ENCODE data around the gene GABARAPL1. TPM values are rescaled to one million over a fixed set of nuclear protein-coding genes. Genes with fewer than 3 reads are reported as not detected.
"Not testable (repeated sequence)": the region's sequence is repeated elsewhere in the genome, so short reads cannot be mapped to it uniquely, and the experiment has no call there.

The GABARAPL1 gene
- total and polyA plus RNA-seq, 5 experiments from 2014 or later: 10.0 to 56.1 (median 35.3) TPM

- Mint-ChIP-seq H3K9me3 (no peaks in the 10 kb centered on the region), H3K36me3 (no peaks in the 10 kb centered on the region), H3K4me3 (no peak overlapping the region), H3K4me1 (peaks cover under 1 to 4% (median 4%) of the 10 kb centered on the region in 4 donors), H3K27ac (no peak overlapping the region), H3K27me3 (peaks cover 0 to 3% (median 0%) of the 10 kb centered on the region in 5 donors)
- POLR2A ChIA-PET: interaction anchor here (0.7 kb wide), 1 partner anchor 37 kb away, joined by 8 read pairs; no protein-coding TSS in a partner anchor
- ATAC-seq (no peak), DNase-seq (no peak)
Measured at GRCh38 chr12:10207136-10207535, 5.5 kb upstream of the GABARAPL1 start.

DNA sequence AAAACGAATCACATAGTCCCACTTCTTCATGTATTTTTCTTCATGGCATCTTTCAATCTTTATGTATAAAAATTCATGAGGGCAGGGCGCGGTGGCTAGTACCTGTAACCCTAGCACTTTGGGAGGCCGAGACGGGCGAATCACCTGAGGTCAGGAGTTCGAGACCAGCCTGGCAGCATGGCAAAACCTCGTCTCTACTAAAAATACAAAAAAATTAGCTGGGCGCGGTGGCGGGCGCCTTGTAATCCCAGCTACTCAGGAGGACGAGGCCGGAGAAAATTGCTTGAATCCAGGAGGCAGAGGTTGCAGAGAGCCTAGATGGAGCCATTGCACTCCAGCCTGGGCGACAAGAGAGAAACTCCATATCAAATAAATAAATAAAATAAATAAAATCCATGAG is 2.5 kb upstream of the GABARAPL1 start:
- H3K27ac Mint-ChIP-seq: no peak overlapping the region
- ATAC-seq: no peak
- POLR2A ChIA-PET: interaction anchor here (0.7 to 0.8 kb wide), 2 partner anchors 19 to 79 kb away, joined by 3 to 4 read pairs; no protein-coding TSS in a partner anchor
- H3K4me3 Mint-ChIP-seq: no peak overlapping the region
- no peak for DNase-seq
- no peaks in the 10 kb centered on the region for H3K27me3 Mint-ChIP-seq
- H3K36me3 Mint-ChIP-seq: peaks cover 0 to 1% (median 0%) of the 10 kb centered on the region in 3 donors
- H3K4me1 Mint-ChIP-seq: peaks cover 12 to 25% (median 23%) of the 10 kb centered on the region in 4 donors
- no peaks in the 10 kb centered on the region for H3K9me3 Mint-ChIP-seq

DNA sequence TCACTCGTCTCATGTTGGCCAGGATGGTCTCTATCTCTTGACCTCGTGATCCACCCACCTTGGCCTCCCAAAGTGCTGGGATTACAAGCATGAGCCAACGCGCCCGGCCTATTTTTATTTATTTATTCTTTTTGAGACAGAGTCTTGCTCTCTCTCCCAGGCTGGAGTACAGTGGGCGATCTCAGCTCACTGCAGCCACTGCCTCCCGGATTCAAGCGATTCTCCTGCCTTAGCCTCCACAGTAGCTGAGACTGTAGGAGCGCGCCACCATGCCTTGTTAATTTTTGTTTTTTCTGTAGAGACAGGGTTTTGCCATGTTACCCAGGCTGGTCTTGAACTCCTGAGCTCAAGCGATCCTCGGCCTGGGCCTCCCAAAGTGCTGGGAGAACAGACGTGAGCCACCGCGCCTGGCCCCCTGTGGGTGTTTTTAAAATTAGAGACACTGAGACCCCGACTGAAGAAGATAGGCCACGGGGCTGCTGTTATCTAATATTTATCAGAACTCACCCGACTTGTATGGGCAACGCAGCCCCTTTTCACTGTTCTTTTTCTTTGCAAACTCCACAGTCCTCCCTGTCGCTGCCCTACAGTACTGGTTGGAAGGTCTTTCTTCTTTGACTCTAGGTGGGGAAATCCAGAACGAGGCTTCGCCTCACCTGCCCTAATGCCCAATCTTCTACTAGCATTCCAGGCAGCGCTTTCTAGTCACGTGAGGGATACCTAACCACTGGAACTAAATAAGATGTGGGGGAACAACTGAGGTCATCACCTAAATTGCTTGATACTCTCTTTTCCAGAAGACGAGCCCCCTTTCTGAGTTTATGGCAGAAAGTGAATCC is 1.4 kb upstream of the GABARAPL1 start:
- ATAC-seq (no peak), DNase-seq (no peak)
- H3K27me3 Mint-ChIP-seq: no peaks in the 10 kb centered on the region
- peaks cover 12 to 31% (median 27%) of the 10 kb centered on the region in 4 donors for H3K4me1 Mint-ChIP-seq
- peak overlapping the region in 8 of 10 donors; percentile 48 to 98 (median 96) for H3K27ac Mint-ChIP-seq
- H3K4me3 Mint-ChIP-seq: peak overlapping the region in 6 of 10 donors; percentile 12 to 98 (median 91)
- H3K9me3 Mint-ChIP-seq: no peaks in the 10 kb centered on the region
- POLR2A ChIA-PET: interaction anchor here (0.5 kb wide), 1 partner anchor 1378 kb away, joined by 3 read pairs; no protein-coding TSS in a partner anchor
- H3K36me3 Mint-ChIP-seq: peaks cover 0 to 1% (median 0%) of the 10 kb centered on the region in 3 donors

- Mint-ChIP-seq H3K4me1 (peaks cover 12 to 31% (median 27%) of the 10 kb centered on the region in 4 donors), H3K4me3 (peak overlapping the region; percentile 90 to 99 (median 94)), H3K9me3 (no peaks in the 10 kb centered on the region), H3K27me3 (no peaks in the 10 kb centered on the region), H3K36me3 (peaks cover 0 to 1% (median 0%) of the 10 kb centered on the region in 3 donors), H3K27ac (peak overlapping the region; percentile 94 to 99 (median 96))
- POLR2A ChIA-PET: interaction anchor here (0.9 to 2.2 kb wide), 6 partner anchors 13 to 511 kb away, joined by 3 to 5 read pairs (median 4); partner anchors contain the start of gene YBX3
- peak; percentile 70 to 75 for ATAC-seq
- DNase-seq: peak; percentile 72 to 90 (median 86)
Measured at GRCh38 chr12:10211940-10212738, 538 bp upstream of the GABARAPL1 start.

DNA sequence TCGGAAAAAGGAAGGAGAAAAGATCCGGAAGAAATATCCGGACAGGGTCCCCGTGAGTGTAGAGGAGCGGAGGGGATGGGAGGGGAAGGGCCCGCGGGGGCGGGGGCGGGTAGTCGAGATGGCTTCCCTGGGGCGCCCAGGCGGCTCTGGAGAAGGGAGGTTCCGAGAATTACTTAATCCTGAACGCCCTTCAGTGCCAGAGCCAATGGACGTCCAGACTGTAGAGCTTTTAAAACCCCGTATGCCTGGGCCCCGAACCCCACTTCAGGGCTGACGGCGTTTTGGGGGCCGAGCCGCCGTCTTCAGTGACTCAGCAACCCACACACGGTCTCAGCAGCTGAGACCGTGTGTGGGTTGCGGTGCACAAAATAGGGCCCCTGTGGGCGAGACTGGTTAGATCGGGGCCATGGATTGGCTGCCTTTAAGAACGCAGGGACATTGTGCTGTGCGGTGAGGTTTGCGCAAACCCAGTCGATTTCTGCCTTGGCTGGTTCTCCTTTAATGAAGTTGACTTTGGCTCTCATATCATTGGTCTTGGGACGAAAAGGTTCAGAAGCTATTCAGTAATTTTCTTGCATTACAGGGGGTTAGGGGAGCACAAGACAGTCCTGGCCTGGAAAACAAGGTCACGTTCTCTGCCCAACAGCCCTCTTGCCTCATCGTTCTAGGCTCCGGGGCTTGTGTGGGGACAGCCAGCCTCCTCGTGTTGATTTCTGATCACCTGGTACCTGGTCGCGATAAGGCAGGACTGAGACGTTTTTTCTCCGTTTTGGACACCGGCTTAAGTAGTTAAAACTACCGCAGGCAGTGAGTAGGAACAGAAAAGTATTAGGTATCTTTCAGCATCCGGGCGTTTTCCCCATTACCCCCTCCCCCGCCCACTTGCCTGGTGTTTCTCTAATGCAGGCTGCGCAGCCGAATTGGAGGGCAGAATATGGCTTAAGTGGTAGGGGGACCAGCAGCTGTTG is 775 bp downstream of the GABARAPL1 start:
- peak; percentile 67 to 68 for ATAC-seq
- Mint-ChIP-seq H3K27me3 (no peaks in the 10 kb centered on the region), H3K4me3 (peak overlapping the region; percentile 90 to 99 (median 94)), H3K27ac (peak overlapping the region; percentile 94 to 99 (median 96)), H3K4me1 (peaks cover 12 to 31% (median 27%) of the 10 kb centered on the region in 4 donors), H3K9me3 (no peaks in the 10 kb centered on the region), H3K36me3 (peaks cover 0 to 4% (median 1%) of the 10 kb centered on the region in 3 donors)
- POLR2A ChIA-PET: interaction anchor here (0.5 to 2.2 kb wide), 8 partner anchors 11 to 461 kb away, joined by 3 to 5 read pairs (median 4); partner anchors contain the start of gene MAGOHB
- peak; percentile 56 to 87 (median 74) for DNase-seq

DNA sequence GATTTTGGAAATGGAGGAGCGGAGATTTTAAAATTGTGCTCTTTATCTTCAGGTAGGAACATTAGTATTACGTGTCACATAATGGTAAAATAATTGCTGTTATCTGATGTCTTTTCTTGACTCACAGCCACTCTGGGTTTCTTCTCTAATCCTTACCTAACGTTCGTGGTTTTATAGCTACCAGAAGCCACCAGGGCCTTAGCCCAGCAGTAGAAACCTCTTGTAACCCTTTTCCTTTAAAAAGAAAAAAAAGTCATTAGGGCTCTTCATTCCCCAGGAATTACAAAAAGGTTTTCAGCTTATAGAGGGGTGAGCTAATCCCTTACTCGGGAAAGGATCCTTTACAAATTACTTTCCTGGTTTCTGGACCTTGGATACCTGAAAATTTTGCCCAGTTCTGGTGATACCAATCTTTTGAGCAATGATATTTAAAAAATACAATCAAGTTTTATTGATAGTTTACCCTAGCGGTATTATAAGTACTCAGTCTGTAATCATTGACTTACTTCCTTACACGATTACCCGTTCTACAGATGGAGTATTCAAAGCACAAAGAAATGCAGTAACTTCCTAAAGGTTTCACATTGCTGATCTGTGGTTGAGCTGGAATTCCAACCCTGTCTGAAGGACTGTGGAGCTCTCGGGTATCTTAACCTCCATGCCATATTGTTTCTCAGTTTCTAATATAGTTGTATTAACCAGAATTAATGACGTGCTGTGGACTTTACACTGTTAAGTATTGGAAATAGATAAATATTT is 1.6 kb downstream of the GABARAPL1 start:
- ATAC-seq (no peak), DNase-seq (no peak)
- Mint-ChIP-seq H3K9me3 (no peaks in the 10 kb centered on the region), H3K27me3 (no peaks in the 10 kb centered on the region), H3K36me3 (peaks cover 0 to 6% (median 1%) of the 10 kb centered on the region in 3 donors), H3K4me1 (peaks cover 12 to 31% (median 27%) of the 10 kb centered on the region in 4 donors), H3K4me3 (peak overlapping the region; percentile 90 to 99 (median 94)), H3K27ac (peak overlapping the region; percentile 94 to 99 (median 96))
- POLR2A ChIA-PET: interaction anchor here (0.5 to 2.2 kb wide), 3 partner anchors 12 to 441 kb away, joined by 3 to 5 read pairs (median 4); partner anchors contain the start of gene MAGOHB

DNA sequence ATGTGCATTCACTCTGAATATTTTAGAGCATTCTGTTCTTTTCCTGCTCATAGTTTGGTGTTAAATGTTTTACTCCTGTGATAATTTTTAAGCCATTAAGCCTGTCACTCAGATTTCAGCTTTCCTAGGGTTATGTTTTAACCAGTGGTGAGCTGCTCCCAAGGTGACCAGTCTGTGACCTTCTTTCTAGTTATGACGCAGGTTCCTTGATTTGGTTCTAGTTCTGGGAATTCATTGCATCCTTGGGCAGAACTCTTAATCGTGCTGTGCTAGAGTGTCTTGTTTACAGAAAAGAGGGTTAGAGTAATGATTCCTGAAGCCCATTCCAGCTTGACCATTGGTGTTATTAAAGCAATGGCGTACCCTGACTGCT is 2.2 kb downstream of the GABARAPL1 start:
- Mint-ChIP-seq H3K36me3 (peaks cover 0 to 10% (median 1%) of the 10 kb centered on the region in 3 donors), H3K4me3 (peak overlapping the region; percentile 90 to 99 (median 94)), H3K4me1 (peaks cover 12 to 31% (median 27%) of the 10 kb centered on the region in 4 donors), H3K27me3 (no peaks in the 10 kb centered on the region), H3K9me3 (no peaks in the 10 kb centered on the region), H3K27ac (peak overlapping the region in 3 of 10 donors; percentile 70 to 95 (median 94))
- ATAC-seq (no peak), DNase-seq (no peak)
- POLR2A ChIA-PET: no interaction called here

GRCh38 chr12:10215436-10215835 is 2.8 kb downstream of the GABARAPL1 start:
- H3K36me3 Mint-ChIP-seq: peaks cover 0 to 16% (median 5%) of the 10 kb centered on the region in 3 donors
- POLR2A ChIA-PET: no interaction called here
- peak overlapping the region in 4 of 10 donors; percentile 43 to 95 (median 88) for H3K27ac Mint-ChIP-seq
- H3K27me3 Mint-ChIP-seq: no peaks in the 10 kb centered on the region
- ATAC-seq (no peak), DNase-seq (no peak)
- peak overlapping the region in 7 of 10 donors; percentile 39 to 99 (median 93) for H3K4me3 Mint-ChIP-seq
- no peaks in the 10 kb centered on the region for H3K9me3 Mint-ChIP-seq
- peaks cover 12 to 31% (median 29%) of the 10 kb centered on the region in 4 donors for H3K4me1 Mint-ChIP-seq

DNA sequence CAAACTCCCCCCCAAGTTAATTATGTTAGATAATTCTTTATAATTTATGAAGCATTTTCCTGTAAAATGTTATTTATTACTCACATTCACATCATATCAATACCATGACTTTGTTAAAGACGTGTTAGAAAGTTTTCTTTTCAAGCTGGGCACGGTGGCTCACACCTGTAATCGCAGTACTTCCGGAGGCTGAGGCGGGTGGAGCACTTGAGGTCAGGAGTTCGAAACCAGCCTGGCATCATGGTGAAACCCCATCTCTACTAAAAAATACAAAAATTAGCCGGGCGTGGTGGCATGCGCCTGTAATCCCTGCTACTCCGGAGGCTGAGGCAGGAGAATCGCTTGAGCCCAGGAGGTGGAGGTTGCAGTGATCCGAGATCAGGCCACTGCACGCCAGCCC is 3.3 kb downstream of the GABARAPL1 start:
- POLR2A ChIA-PET, H3K27me3 Mint-ChIP-seq, H3K27ac Mint-ChIP-seq, DNase-seq, H3K9me3 Mint-ChIP-seq, ATAC-seq: not testable (repeated sequence)
- Mint-ChIP-seq H3K4me3 (peak overlapping the region in 1 of 10 donors; percentile 94), H3K36me3 (peaks cover 0 to 21% (median 9%) of the 10 kb centered on the region in 3 donors), H3K4me1 (peaks cover 12 to 31% (median 29%) of the 10 kb centered on the region in 4 donors)

DNA sequence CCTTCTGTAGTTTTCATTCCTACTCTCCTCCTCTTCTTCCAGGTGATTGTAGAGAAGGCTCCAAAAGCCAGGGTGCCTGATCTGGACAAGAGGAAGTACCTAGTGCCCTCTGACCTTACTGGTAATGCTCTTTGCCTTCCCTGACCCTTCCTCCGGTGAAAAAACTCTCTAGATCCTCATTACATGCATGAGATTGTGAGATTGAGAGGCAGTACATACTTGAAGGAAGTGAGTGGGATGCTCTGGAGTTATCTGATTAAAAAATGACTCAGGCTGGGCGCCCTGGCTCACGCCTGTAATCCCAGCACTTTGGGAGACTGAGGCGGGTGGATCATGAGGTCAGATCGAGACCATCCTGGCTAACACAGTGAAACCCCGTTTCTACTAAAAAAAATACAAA is 5.3 kb downstream of the GABARAPL1 start:
- no peak overlapping the region for H3K4me3 Mint-ChIP-seq
- H3K9me3 Mint-ChIP-seq: no peaks in the 10 kb centered on the region
- POLR2A ChIA-PET: no interaction called here
- H3K27me3 Mint-ChIP-seq: no peaks in the 10 kb centered on the region
- DNase-seq: no peak
- ATAC-seq: no peak
- H3K27ac Mint-ChIP-seq: peak overlapping the region in 2 of 10 donors; percentile 34 to 63
- H3K4me1 Mint-ChIP-seq: peaks cover 8 to 27% (median 24%) of the 10 kb centered on the region in 4 donors
- peaks cover 0 to 41% (median 26%) of the 10 kb centered on the region in 3 donors for H3K36me3 Mint-ChIP-seq

Measured in naive thymus-derived CD8-positive, alpha-beta T cell (primary cell).